IMR-90 (cell line): ENCODE measurements around the gene TOGARAM1. TPM values are rescaled to one million over a fixed set of nuclear protein-coding genes. Genes with fewer than 3 reads are reported as not detected.

ENCODE experiments used
- ATAC-seq: fragments of 200-7000 bp; cut with Tn5 transposase; 2 replicates; pipeline ENCODE4 v1.9.1; 2020; ENCODE audit warnings: low read depth, mild to moderate bottlenecking, moderate library complexity
- BruUV-seq: library from RNA; stranded (reverse); fragments of 400-500 nt; replicated peaks from 2 replicates; lab custom pipeline; 2021; lab: Mats Ljungman, UMichigan
- CTCF ChIA-PET: fragments of 300-600 bp; formaldehyde crosslinking; extraction: SDS; loops from one replicate; lab custom pipeline; 2021; ENCODE audit warnings: antibody characterized with exemption; lab: Yijun Ruan, JAX
- POLR2A ChIA-PET: fragments of 300-600 bp; sonication (Branson Sonifier 250); formaldehyde crosslinking; loops from one replicate; lab custom pipeline; 2022; ENCODE audit warnings: antibody characterized with exemption; ENCODE audit not compliant: unreplicated experiment; lab: Charles Lee
- DNase-seq: peaks from one replicate; pipeline ENCODE4 v3.0.0; 2013
- H2AFZ ChIP-seq: replicated peaks from 2 replicates; pipeline ENCODE3; 2013; ENCODE audit warnings: low read length, mild to moderate bottlenecking; ENCODE audit not compliant: poor library complexity
- H2AK5ac ChIP-seq: 2 replicates; pipeline ENCODE4 v1.6.1; 2013; ENCODE audit warnings: low read depth, low read length, inconsistent platforms
- H2AK9ac ChIP-seq: replicated peaks from 2 replicates; pipeline ENCODE3; 2013; ENCODE audit warnings: mild to moderate bottlenecking, low read depth, low read length, moderate library complexity; ENCODE audit not compliant: poor library complexity
- H2BK120ac ChIP-seq: 2 replicates; pipeline ENCODE4 v1.6.1; 2013; ENCODE audit warnings: low read depth, low read length, inconsistent platforms
- H2BK15ac ChIP-seq: 3 replicates; pipeline ENCODE4 v1.6.1; 2013; ENCODE audit warnings: low read depth, low read length, inconsistent platforms
- H2BK20ac ChIP-seq: 2 replicates; pipeline ENCODE4 v1.6.1; 2013; ENCODE audit warnings: low read depth, mild to moderate bottlenecking, inconsistent platforms, low read length, moderate library complexity
- H2BK5ac ChIP-seq: 2 replicates; pipeline ENCODE4 v1.6.1; 2013; ENCODE audit warnings: mild to moderate bottlenecking, low read depth, low read length, inconsistent platforms; ENCODE audit not compliant: poor library complexity, severe bottlenecking
- H3K14ac ChIP-seq: replicated peaks from 2 replicates; pipeline ENCODE4 v1.6.1; 2013; ENCODE audit warnings: low read depth, low read length, inconsistent platforms
- H3K18ac ChIP-seq: 2 replicates; pipeline ENCODE4 v1.6.1; 2013; ENCODE audit warnings: low read depth, low read length, control low read depth
- H3K23ac ChIP-seq: 2 replicates; pipeline ENCODE4 v1.6.1; 2013; ENCODE audit warnings: low read depth, low read length, inconsistent platforms
- H3K27ac ChIP-seq: 2 replicates; pipeline ENCODE4 v1.5.1; 2013; ENCODE audit warnings: mild to moderate bottlenecking, control low read depth, low read length; ENCODE audit not compliant: insufficient read depth
- H3K27me3 ChIP-seq: 2 replicates; pipeline ENCODE4 v1.6.1; 2013; ENCODE audit warnings: low read length; ENCODE audit not compliant: control insufficient read depth, insufficient read depth
- H3K36me3 ChIP-seq: 2 replicates; pipeline ENCODE4 v1.6.1; 2013; ENCODE audit warnings: low read length, mixed read lengths; ENCODE audit not compliant: control insufficient read depth, insufficient read depth
- H3K4ac ChIP-seq: 2 replicates; pipeline ENCODE4 v1.6.1; 2013; ENCODE audit warnings: low read depth, low read length, inconsistent platforms
- H3K4me1 ChIP-seq: 2 replicates; pipeline ENCODE4 v1.6.1; 2013; ENCODE audit warnings: low read length, mixed read lengths; ENCODE audit not compliant: control insufficient read depth, insufficient read depth
- H3K4me2 ChIP-seq: 2 replicates; pipeline ENCODE4 v1.6.1; 2013; ENCODE audit warnings: low read depth, mild to moderate bottlenecking, control low read depth, low read length, moderate library complexity
- H3K4me3 ChIP-seq: 2 replicates; pipeline ENCODE4 v1.5.1; 2013; ENCODE audit warnings: low read depth, mild to moderate bottlenecking, control low read depth, low read length, moderate library complexity; ENCODE audit not compliant: insufficient read depth
- H3K56ac ChIP-seq: 2 replicates; pipeline ENCODE4 v1.6.1; 2013; ENCODE audit warnings: low read length, inconsistent platforms; ENCODE audit not compliant: insufficient read depth; ENCODE audit errors: extremely low read depth
- H3K79me1 ChIP-seq, 2 experiments: 2 replicates each; pipeline ENCODE4 v1.6.1; 2013; ENCODE audit warnings: low read length in 2 of 2, inconsistent platforms in 1 of 2, low read depth in 1 of 2
- H3K9ac ChIP-seq: 2 replicates; pipeline ENCODE4 v1.6.1; 2013; ENCODE audit warnings: low read depth, low read length, control low read depth
- H3K9me1 ChIP-seq: 2 replicates; pipeline ENCODE4 v1.6.1; 2013; ENCODE audit warnings: low read length, inconsistent platforms; ENCODE audit not compliant: insufficient read depth
- H3K9me3 ChIP-seq: 2 replicates; pipeline ENCODE4 v1.6.1; 2013; ENCODE audit warnings: low read length; ENCODE audit not compliant: control insufficient read depth, insufficient read depth
- H4K20me1 ChIP-seq: 2 replicates; pipeline ENCODE4 v1.6.1; 2013; ENCODE audit warnings: low read length, inconsistent platforms; ENCODE audit not compliant: insufficient read depth
- H4K5ac ChIP-seq: 2 replicates; pipeline ENCODE4 v1.6.1; 2013; ENCODE audit warnings: mild to moderate bottlenecking, low read depth, low read length, control low read depth
- H4K8ac ChIP-seq, 2 experiments: 2 replicates each; pipeline ENCODE4 v1.6.1; 2013; ENCODE audit warnings: low read depth in 2 of 2, low read length in 2 of 2, control low read depth in 1 of 2, inconsistent platforms in 1 of 2
- H4K91ac ChIP-seq: 2 replicates; pipeline ENCODE4 v1.6.1; 2013; ENCODE audit warnings: low read depth, low read length, inconsistent platforms; ENCODE audit not compliant: insufficient read depth
- MXI1 ChIP-seq: IDR thresholded peaks from 2 replicates; pipeline ENCODE4 v1.6.1; 2012; ENCODE audit warnings: low read depth, mild to moderate bottlenecking, low read length, moderate library complexity, borderline replicate concordance
- NFE2L2 ChIP-seq: fragments of 150-350 bp; IDR thresholded peaks from 2 replicates; pipeline ENCODE4 v1.6.1; 2016; ENCODE audit warnings: low read depth, mild to moderate bottlenecking, low read length
- RAD21 ChIP-seq: IDR thresholded peaks from 2 replicates; pipeline ENCODE4 v1.6.1; 2012; ENCODE audit warnings: low read length, improper control_type of control experiment
- WGBS, 2 experiments: methylation state at CpG; one replicate each; pipeline versions ENCODE4 v1.1.5 to v1.1.7; 2013; ENCODE audit warnings: missing lambda C conversion rate in 2 of 2; ENCODE audit not compliant: insufficient read length in 1 of 2; ENCODE audit errors: extremely low coverage in 2 of 2; 5-methylcytosine and 5-hydroxymethylcytosine counted together
- dilution Hi-C: fragments of 300-500 bp; cut with HindIII; formaldehyde crosslinking; loops from one replicate; pipeline ENCODE4 v1.14.3; 2018; ENCODE audit warnings: low sequenced_read_pairs; ENCODE audit not compliant: unreplicated experiment
- in situ Hi-C: fragments of 300-500 bp; cut with MboI; formaldehyde crosslinking; loops from 3 replicates; pipeline ENCODE4 v1.14.3; 2019; ENCODE audit warnings: low sequenced_read_pairs, inconsistent platforms, mixed read lengths
- intact Hi-C: fragments of 100-400 bp; cut with micrococcal nuclease; formaldehyde crosslinking; loops from 2 replicates; pipeline ENCODE4 v1.10.0; 2022
- polyA plus RNA-seq, 3 experiments: library from polyadenylated mRNA; depleted of rRNA; stranded (reverse); fragments of >200 nt; gene quantifications; 2 replicates each; pipeline ENCODE4 v1.2.3, GENCODE V29; 2012; ENCODE audit warnings: low replicate concordance in 1 of 3
- total RNA-seq: library from RNA; depleted of rRNA; stranded (reverse); fragments of >200 nt; gene quantifications from 2 replicates; pipeline ENCODE4 v1.2.3, GENCODE V29; 2012
- TF ChIP-seq, protein P1 (sequence below): fragments of 150-350 bp; IDR thresholded peaks from 2 replicates; pipeline ENCODE4 v1.6.1; 2017; ENCODE audit warnings: mild to moderate bottlenecking, antibody characterized with exemption, low read length, low read depth

The TOGARAM1 gene
- total and polyA plus RNA-seq, 2 of the 4 experiments (the other 2 are of a cell fraction) = 3.1 to 13.4 TPM

DNA sequence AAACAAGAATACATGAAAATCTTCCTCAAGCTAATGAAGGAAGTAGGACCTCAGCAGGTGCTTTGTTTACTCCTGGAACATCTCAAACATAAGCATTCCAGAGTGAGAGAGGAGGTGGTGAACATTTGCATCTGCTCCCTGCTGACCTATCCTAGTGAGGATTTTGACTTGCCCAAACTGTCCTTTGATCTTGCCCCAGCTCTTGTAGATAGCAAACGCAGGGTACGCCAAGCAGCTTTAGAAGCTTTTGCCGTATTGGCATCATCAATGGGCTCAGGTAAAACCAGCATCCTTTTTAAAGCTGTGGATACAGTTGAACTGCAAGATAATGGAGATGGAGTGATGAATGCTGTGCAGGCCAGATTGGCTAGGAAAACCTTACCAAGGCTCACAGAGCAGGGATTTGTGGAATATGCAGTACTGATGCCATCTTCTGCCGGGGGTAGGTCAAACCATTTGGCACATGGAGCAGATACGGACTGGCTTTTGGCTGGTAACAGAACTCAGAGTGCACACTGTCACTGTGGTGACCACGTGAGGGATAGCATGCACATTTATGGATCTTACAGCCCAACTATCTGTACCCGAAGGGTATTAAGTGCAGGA is 1.9 kb downstream of the TOGARAM1 start:
- Histone ChIP-seq H4K91ac (no peak overlapping the region), H3K4me2 (peak overlapping the region; percentile 93), H4K8ac (no peak overlapping the region), H2BK15ac (no peak overlapping the region), H3K4me3 (peak overlapping the region; percentile 56), H3K9me3 (no peaks in the 10 kb centered on the region), H3K4me1 (peaks cover 3% of the 10 kb centered on the region; the same call in 1 of the 2 replicates), H3K27me3 (no peaks in the 10 kb centered on the region), H3K18ac (no peak overlapping the region), H3K27ac (no peak overlapping the region), H3K79me1 (peaks cover 10 to 43% of the 10 kb centered on the region in 2 experiments), H4K5ac (no peak overlapping the region), H2AK9ac (no peak overlapping the region), H4K20me1 (peaks cover 18% of the 10 kb centered on the region), H3K9ac (peak overlapping the region; percentile 71), H2BK5ac (no peak overlapping the region), H3K9me1 (no peaks in the 10 kb centered on the region), H2BK20ac (no peak overlapping the region), H2BK120ac (no peak overlapping the region), H2AK5ac (no peak overlapping the region), H3K36me3 (no peaks in the 10 kb centered on the region), H3K14ac (0 out of 2 replicates have a peak overlapping the region, but pooled peaks have one; percentile 23), H3K56ac (peak overlapping the region; percentile 17; the same call in 1 of the 2 replicates), H3K4ac (no peak overlapping the region), H3K23ac (peak overlapping the region; percentile 74), H2AFZ (no peak overlapping the region)
- TF ChIP-seq RAD21 (no peak), NFE2L2 (no peak), MXI1 (peak; percentile 74; the same call in 1 of the 2 replicates)
- TF ChIP-seq, protein P1, sequence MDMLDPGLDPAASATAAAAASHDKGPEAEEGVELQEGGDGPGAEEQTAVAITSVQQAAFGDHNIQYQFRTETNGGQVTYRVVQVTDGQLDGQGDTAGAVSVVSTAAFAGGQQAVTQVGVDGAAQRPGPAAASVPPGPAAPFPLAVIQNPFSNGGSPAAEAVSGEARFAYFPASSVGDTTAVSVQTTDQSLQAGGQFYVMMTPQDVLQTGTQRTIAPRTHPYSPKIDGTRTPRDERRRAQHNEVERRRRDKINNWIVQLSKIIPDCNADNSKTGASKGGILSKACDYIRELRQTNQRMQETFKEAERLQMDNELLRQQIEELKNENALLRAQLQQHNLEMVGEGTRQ = peak; percentile 58; the same call in 1 of the 2 replicates
- no peak for ATAC-seq
- CTCF ChIA-PET = no interaction called here
- no peak for DNase-seq
- 9% methylated on average over 4 of the region's 7 CpGs; no CpG with 5 or more reads in 1 of the 2 experiments for WGBS, 2 experiments
- intact Hi-C loops = loop anchor here (2.0 to 5.0 kb wide), 3 partner anchors 123 to 303 kb away; partner anchors contain the start of gene MIS18BP1
- BruUV-seq = no TSS peak
- in situ Hi-C loops = loop anchor here (10.0 kb wide), 1 partner anchor 171 kb away; the partner anchor contains the start of genes FANCM and FKBP3
- dilution Hi-C loops = no loop called here
- POLR2A ChIA-PET = interaction anchor here (0.7 kb wide), 1 partner anchor 53 kb away, joined by 3 read pairs; no protein-coding TSS in a partner anchor
